IMR-90 (cell line): Measurements from ENCODE around the gene FOXS1. TPM values are rescaled to one million over a fixed set of nuclear protein-coding genes. Genes with fewer than 3 reads are reported as not detected.

Experiments
- ATAC-seq: fragments of 200-7000 bp; cut with Tn5 transposase; 2 replicates; pipeline ENCODE4 v1.9.1; 2020; ENCODE audit warnings: low read depth, mild to moderate bottlenecking, moderate library complexity
- BruUV-seq: library from RNA; stranded (reverse); fragments of 400-500 nt; replicated peaks from 2 replicates; lab custom pipeline; 2021; lab: Mats Ljungman, UMichigan
- CTCF ChIA-PET: fragments of 300-600 bp; formaldehyde crosslinking; extraction: SDS; loops from one replicate; lab custom pipeline; 2021; ENCODE audit warnings: antibody characterized with exemption; lab: Yijun Ruan, JAX
- POLR2A ChIA-PET: fragments of 300-600 bp; sonication (Branson Sonifier 250); formaldehyde crosslinking; loops from one replicate; lab custom pipeline; 2022; ENCODE audit warnings: antibody characterized with exemption; ENCODE audit not compliant: unreplicated experiment; lab: Charles Lee
- DNase-seq: peaks from one replicate; pipeline ENCODE4 v3.0.0; 2013
- H2AFZ ChIP-seq: replicated peaks from 2 replicates; pipeline ENCODE3; 2013; ENCODE audit warnings: low read length, mild to moderate bottlenecking; ENCODE audit not compliant: poor library complexity
- H2AK5ac ChIP-seq: 2 replicates; pipeline ENCODE4 v1.6.1; 2013; ENCODE audit warnings: low read depth, low read length, inconsistent platforms
- H2AK9ac ChIP-seq: replicated peaks from 2 replicates; pipeline ENCODE3; 2013; ENCODE audit warnings: mild to moderate bottlenecking, low read depth, low read length, moderate library complexity; ENCODE audit not compliant: poor library complexity
- H2BK120ac ChIP-seq: 2 replicates; pipeline ENCODE4 v1.6.1; 2013; ENCODE audit warnings: low read depth, low read length, inconsistent platforms
- H2BK15ac ChIP-seq: 3 replicates; pipeline ENCODE4 v1.6.1; 2013; ENCODE audit warnings: low read depth, low read length, inconsistent platforms
- H2BK20ac ChIP-seq: 2 replicates; pipeline ENCODE4 v1.6.1; 2013; ENCODE audit warnings: low read depth, mild to moderate bottlenecking, inconsistent platforms, low read length, moderate library complexity
- H2BK5ac ChIP-seq: 2 replicates; pipeline ENCODE4 v1.6.1; 2013; ENCODE audit warnings: mild to moderate bottlenecking, low read depth, low read length, inconsistent platforms; ENCODE audit not compliant: poor library complexity, severe bottlenecking
- H3K14ac ChIP-seq: replicated peaks from 2 replicates; pipeline ENCODE4 v1.6.1; 2013; ENCODE audit warnings: low read depth, low read length, inconsistent platforms
- H3K18ac ChIP-seq: 2 replicates; pipeline ENCODE4 v1.6.1; 2013; ENCODE audit warnings: low read depth, low read length, control low read depth
- H3K23ac ChIP-seq: 2 replicates; pipeline ENCODE4 v1.6.1; 2013; ENCODE audit warnings: low read depth, low read length, inconsistent platforms
- H3K27ac ChIP-seq: 2 replicates; pipeline ENCODE4 v1.5.1; 2013; ENCODE audit warnings: mild to moderate bottlenecking, control low read depth, low read length; ENCODE audit not compliant: insufficient read depth
- H3K27me3 ChIP-seq: 2 replicates; pipeline ENCODE4 v1.6.1; 2013; ENCODE audit warnings: low read length; ENCODE audit not compliant: control insufficient read depth, insufficient read depth
- H3K36me3 ChIP-seq: 2 replicates; pipeline ENCODE4 v1.6.1; 2013; ENCODE audit warnings: low read length, mixed read lengths; ENCODE audit not compliant: control insufficient read depth, insufficient read depth
- H3K4ac ChIP-seq: 2 replicates; pipeline ENCODE4 v1.6.1; 2013; ENCODE audit warnings: low read depth, low read length, inconsistent platforms
- H3K4me1 ChIP-seq: 2 replicates; pipeline ENCODE4 v1.6.1; 2013; ENCODE audit warnings: low read length, mixed read lengths; ENCODE audit not compliant: control insufficient read depth, insufficient read depth
- H3K4me2 ChIP-seq: 2 replicates; pipeline ENCODE4 v1.6.1; 2013; ENCODE audit warnings: low read depth, mild to moderate bottlenecking, control low read depth, low read length, moderate library complexity
- H3K4me3 ChIP-seq: 2 replicates; pipeline ENCODE4 v1.5.1; 2013; ENCODE audit warnings: low read depth, mild to moderate bottlenecking, control low read depth, low read length, moderate library complexity; ENCODE audit not compliant: insufficient read depth
- H3K56ac ChIP-seq: 2 replicates; pipeline ENCODE4 v1.6.1; 2013; ENCODE audit warnings: low read length, inconsistent platforms; ENCODE audit not compliant: insufficient read depth; ENCODE audit errors: extremely low read depth
- H3K79me1 ChIP-seq, 2 experiments: 2 replicates each; pipeline ENCODE4 v1.6.1; 2013; ENCODE audit warnings: low read length in 2 of 2, inconsistent platforms in 1 of 2, low read depth in 1 of 2
- H3K9ac ChIP-seq: 2 replicates; pipeline ENCODE4 v1.6.1; 2013; ENCODE audit warnings: low read depth, low read length, control low read depth
- H3K9me1 ChIP-seq: 2 replicates; pipeline ENCODE4 v1.6.1; 2013; ENCODE audit warnings: low read length, inconsistent platforms; ENCODE audit not compliant: insufficient read depth
- H3K9me3 ChIP-seq: 2 replicates; pipeline ENCODE4 v1.6.1; 2013; ENCODE audit warnings: low read length; ENCODE audit not compliant: control insufficient read depth, insufficient read depth
- H4K20me1 ChIP-seq: 2 replicates; pipeline ENCODE4 v1.6.1; 2013; ENCODE audit warnings: low read length, inconsistent platforms; ENCODE audit not compliant: insufficient read depth
- H4K5ac ChIP-seq: 2 replicates; pipeline ENCODE4 v1.6.1; 2013; ENCODE audit warnings: mild to moderate bottlenecking, low read depth, low read length, control low read depth
- H4K8ac ChIP-seq, 2 experiments: 2 replicates each; pipeline ENCODE4 v1.6.1; 2013; ENCODE audit warnings: low read depth in 2 of 2, low read length in 2 of 2, control low read depth in 1 of 2, inconsistent platforms in 1 of 2
- H4K91ac ChIP-seq: 2 replicates; pipeline ENCODE4 v1.6.1; 2013; ENCODE audit warnings: low read depth, low read length, inconsistent platforms; ENCODE audit not compliant: insufficient read depth
- CHD1 ChIP-seq: IDR thresholded peaks from 2 replicates; pipeline ENCODE4 v1.6.1; 2012; ENCODE audit warnings: low read depth, low read length, improper control_type of control experiment
- ELK1 ChIP-seq: fragments of 150-350 bp; IDR thresholded peaks from 2 replicates; pipeline ENCODE4 v1.6.1; 2016; ENCODE audit warnings: low read depth, mild to moderate bottlenecking, low read length, moderate library complexity, borderline replicate concordance
- MAFK ChIP-seq: IDR thresholded peaks from 2 replicates; pipeline ENCODE4 v1.6.1; 2012; ENCODE audit warnings: low read depth, low read length, improper control_type of control experiment
- MXI1 ChIP-seq: IDR thresholded peaks from 2 replicates; pipeline ENCODE4 v1.6.1; 2012; ENCODE audit warnings: low read depth, mild to moderate bottlenecking, low read length, moderate library complexity, borderline replicate concordance
- POLR2A ChIP-seq: IDR thresholded peaks from 2 replicates; pipeline ENCODE4 v1.6.1; 2012; ENCODE audit warnings: mild to moderate bottlenecking, low read depth, low read length
- RAD21 ChIP-seq: IDR thresholded peaks from 2 replicates; pipeline ENCODE4 v1.6.1; 2012; ENCODE audit warnings: low read length, improper control_type of control experiment
- SMC3 ChIP-seq: fragments of 150-350 bp; IDR thresholded peaks from 2 replicates; pipeline ENCODE4 v1.6.1; 2016; ENCODE audit warnings: low read depth, mild to moderate bottlenecking, antibody characterized with exemption, low read length, moderate library complexity
- WGBS, 2 experiments: methylation state at CpG; one replicate each; pipeline versions ENCODE4 v1.1.5 to v1.1.7; 2013; ENCODE audit warnings: missing lambda C conversion rate in 2 of 2; ENCODE audit not compliant: insufficient read length in 1 of 2; ENCODE audit errors: extremely low coverage in 2 of 2; 5-methylcytosine and 5-hydroxymethylcytosine counted together
- dilution Hi-C: fragments of 300-500 bp; cut with HindIII; formaldehyde crosslinking; loops from one replicate; pipeline ENCODE4 v1.14.3; 2018; ENCODE audit warnings: low sequenced_read_pairs; ENCODE audit not compliant: unreplicated experiment
- in situ Hi-C: fragments of 300-500 bp; cut with MboI; formaldehyde crosslinking; loops from 3 replicates; pipeline ENCODE4 v1.14.3; 2019; ENCODE audit warnings: low sequenced_read_pairs, inconsistent platforms, mixed read lengths
- intact Hi-C: fragments of 100-400 bp; cut with micrococcal nuclease; formaldehyde crosslinking; loops from 2 replicates; pipeline ENCODE4 v1.10.0; 2022
- polyA plus RNA-seq, 3 experiments: library from polyadenylated mRNA; depleted of rRNA; stranded (reverse); fragments of >200 nt; gene quantifications; 2 replicates each; pipeline ENCODE4 v1.2.3, GENCODE V29; 2012; ENCODE audit warnings: low replicate concordance in 1 of 3
- total RNA-seq: library from RNA; depleted of rRNA; stranded (reverse); fragments of >200 nt; gene quantifications from 2 replicates; pipeline ENCODE4 v1.2.3, GENCODE V29; 2012

Gene FOXS1
- total and polyA plus RNA-seq, 2 of the 4 experiments (the other 2 are of a cell fraction), result not detected

DNA sequence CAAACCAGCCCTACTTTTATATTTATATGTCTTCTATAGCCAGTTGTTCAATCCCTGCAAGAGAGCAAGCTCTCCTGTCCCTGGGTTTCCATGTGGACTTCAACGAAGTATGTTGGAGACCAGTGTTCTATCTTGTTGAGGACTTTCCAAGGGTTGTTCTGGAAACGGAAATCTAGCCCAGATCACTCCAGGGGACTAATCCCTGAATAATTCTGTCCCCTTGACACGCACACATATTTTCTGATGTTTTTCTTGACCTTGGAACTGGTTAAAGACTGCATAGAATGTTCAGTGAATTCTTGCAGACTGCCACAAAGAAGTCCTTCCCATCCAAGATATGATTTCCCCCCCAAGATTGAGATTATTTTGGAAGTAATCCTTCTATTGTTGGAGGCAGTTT, 35.7 kb downstream of the FOXS1 start:
- peaks cover 3 to 18% of the 10 kb centered on the region in 2 experiments; a peak in 3 of 4 replicates for H3K79me1 ChIP-seq
- in situ Hi-C loops (no loop called here), intact Hi-C loops (loop anchor here (5.0 kb wide), 1 partner anchor 363 kb away; no protein-coding TSS in a partner anchor), dilution Hi-C loops (no loop called here)
- H4K91ac ChIP-seq, result no peak overlapping the region
- H3K4me1 ChIP-seq, result peaks cover 24% of the 10 kb centered on the region
- no peaks in the 10 kb centered on the region for H3K9me3 ChIP-seq
- H2AFZ ChIP-seq, result no peak overlapping the region
- TF ChIP-seq MAFK (no peak), ELK1 (no peak), POLR2A (no peak), RAD21 (no peak), CHD1 (no peak), MXI1 (no peak), SMC3 (no peak)
- H3K9ac ChIP-seq, result no peak overlapping the region
- no peak overlapping the region for H3K4me3 ChIP-seq
- H2BK15ac ChIP-seq, result no peak overlapping the region
- DNase-seq (no peak), ATAC-seq (no peak)
- CTCF ChIA-PET, result interaction anchor here (0.5 kb wide), 2 partner anchors 22 to 27 kb away, joined by 3 to 4 read pairs; no protein-coding TSS in a partner anchor
- no peak overlapping the region for H3K18ac ChIP-seq
- no peak overlapping the region for H3K23ac ChIP-seq
- H2BK120ac ChIP-seq, result no peak overlapping the region
- H2BK20ac ChIP-seq, result no peak overlapping the region
- H3K4ac ChIP-seq, result no peak overlapping the region
- no peak overlapping the region for H4K5ac ChIP-seq
- H3K27ac ChIP-seq, result no peak overlapping the region
- H3K27me3 ChIP-seq, result no peaks in the 10 kb centered on the region
- no peak overlapping the region for H2AK9ac ChIP-seq
- H3K4me2 ChIP-seq, result no peak overlapping the region
- no peak overlapping the region for H3K14ac ChIP-seq
- POLR2A ChIA-PET, result no interaction called here
- no peak overlapping the region for H3K56ac ChIP-seq
- no peaks in the 10 kb centered on the region for H3K36me3 ChIP-seq
- no peak overlapping the region for H2BK5ac ChIP-seq
- 0 out of 2 replicates have a peak, but pooled peaks cover 4% of the 10 kb centered on the region for H4K20me1 ChIP-seq
- H2AK5ac ChIP-seq, result no peak overlapping the region
- H4K8ac ChIP-seq, result no peak overlapping the region
- no TSS peak for BruUV-seq
- peaks cover 24% of the 10 kb centered on the region for H3K9me1 ChIP-seq
- WGBS, 2 experiments, result no CpG with 5 or more reads among the region's 3 CpGs
